Gastrocnemius medialis (tissue), 4 donors: ENCODE results near the gene ATRNL1. TPM values are rescaled to one million over a fixed set of nuclear protein-coding genes. Genes with fewer than 3 reads are reported as not detected.

Source experiments
- ATAC-seq, 2 donors: fragments of 150-250 bp; one replicate each; pipeline ENCODE4 v1.9.1; 2016
- DNase-seq, 2 donors: peaks; one replicate each; pipeline ENCODE4 v3.0.0-alpha.2; 2019
- H3K27ac ChIP-seq, 4 donors: fragments of 200-600 bp; sonication (generic); 1 replicate in 1 of 4; 2 replicates in 3 of 4; pipeline ENCODE4 v1.5.1; 2016 to 2018; ENCODE audit warnings: mild to moderate bottlenecking in 2 of 4, moderate library complexity in 1 of 4
- H3K27me3 ChIP-seq, 3 donors: fragments of 200-600 bp; sonication (generic) in 2 of 3; 1 replicate in 1 of 3; 2 replicates in 2 of 3; pipeline versions ENCODE4 v1.5.1 to v1.6.0; 2016 to 2019; ENCODE audit warnings: mild to moderate bottlenecking in 1 of 3, moderate library complexity in 1 of 3
- H3K36me3 ChIP-seq, 2 donors: fragments of 200-600 bp; sonication (generic) in 1 of 2; one replicate each; pipeline ENCODE4 v1.5.1; 2017 to 2018
- H3K4me1 ChIP-seq, 2 donors: fragments of 200-600 bp; sonication (generic) in 1 of 2; one replicate each; pipeline ENCODE4 v1.5.1; 2016 to 2017; ENCODE audit warnings: mild to moderate bottlenecking in 2 of 2
- H3K4me3 ChIP-seq, 4 donors: fragments of 200-600 bp; sonication (generic) in 3 of 4; 1 replicate in 1 of 4; 2 replicates in 3 of 4; pipeline ENCODE4 v1.5.1; 2016 to 2019; ENCODE audit warnings: mild to moderate bottlenecking in 2 of 4
- H3K9me3 ChIP-seq, 3 donors: fragments of 200-600 bp; sonication (generic) in 2 of 3; 1 replicate in 1 of 3; 2 replicates in 2 of 3; pipeline ENCODE4 v1.5.1; 2016 to 2019
- POLR2A ChIP-seq, 2 donors: fragments of 450-650 bp; IDR thresholded peaks; one replicate each; pipeline ENCODE4 v1.6.1; 2017; ENCODE audit warnings: antibody characterized with exemption in 2 of 2, mild to moderate bottlenecking in 2 of 2, moderate library complexity in 2 of 2
- in situ Hi-C, 4 donors: fragments of 200-750 bp; cut with MboI; loops; one replicate each; pipeline versions ENCODE4 v1.15.0 to v1.8.0; 2017; ENCODE audit warnings: low sequenced_read_pairs in 4 of 4
- intact Hi-C: fragments of 100-400 bp; cut with DNase I; formaldehyde crosslinking; loops from one replicate; pipeline ENCODE4 v1.15.1; 2023; ENCODE audit warnings: low total_unique reads
- total RNA-seq, 4 donors: library from RNA; depleted of rRNA; stranded (reverse); fragments of >200 nt; gene quantifications; one replicate each; pipeline versions ENCODE4 v1.1.0 to v1.2.3, GENCODE V29; 2016
- TF ChIP-seq, protein P1 (sequence below), 5 experiments: fragments of 450-650 bp in 3 of 5; fragments of 200-600 bp in 2 of 5; sonication (generic) in 2 of 5; IDR thresholded peaks in 4 of 5; conservative IDR thresholded peaks in 1 of 5; 1 replicate in 4 of 5; 2 replicates in 1 of 5; pipeline ENCODE4 v1.5.1; 2016 to 2019; ENCODE audit warnings: antibody characterized with exemption in 5 of 5, mild to moderate bottlenecking in 3 of 5, moderate library complexity in 3 of 5

ATRNL1 gene
- total RNA-seq, 4 donors from 2014 or later, result 1.6 to 10.8 (median 3.8) TPM

DNA sequence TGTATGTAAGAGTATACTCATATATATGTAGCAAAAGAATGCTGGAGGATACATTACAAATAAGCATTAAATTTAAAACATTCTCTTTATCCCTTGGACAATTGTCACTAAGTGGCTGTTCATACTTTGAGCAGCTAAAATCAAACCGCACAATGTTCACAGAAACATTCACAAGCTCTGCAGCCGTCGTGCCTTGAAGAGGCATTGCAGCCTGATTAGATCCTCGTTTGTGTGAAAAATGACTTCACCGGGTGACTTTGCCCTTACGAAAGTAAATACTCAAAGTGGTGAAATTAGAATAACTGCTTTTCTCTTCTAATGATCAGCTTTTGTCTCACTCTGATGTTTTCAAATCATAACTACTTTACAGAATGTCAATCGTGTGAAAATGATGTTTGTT, 860.8 kb downstream of the ATRNL1 start:
- H3K27me3 ChIP-seq, result no peaks in the 10 kb centered on the region
- no peaks in the 10 kb centered on the region for H3K9me3 ChIP-seq
- no peaks in the 10 kb centered on the region for H3K4me1 ChIP-seq
- H3K36me3 ChIP-seq, result no peaks in the 10 kb centered on the region
- H3K27ac ChIP-seq, result no peak overlapping the region
- no peak for ATAC-seq
- in situ Hi-C loops (no loop called here), intact Hi-C loops (no loop called here)
- DNase-seq, result no peak
- no peak overlapping the region for H3K4me3 ChIP-seq
- TF ChIP-seq, protein P1, sequence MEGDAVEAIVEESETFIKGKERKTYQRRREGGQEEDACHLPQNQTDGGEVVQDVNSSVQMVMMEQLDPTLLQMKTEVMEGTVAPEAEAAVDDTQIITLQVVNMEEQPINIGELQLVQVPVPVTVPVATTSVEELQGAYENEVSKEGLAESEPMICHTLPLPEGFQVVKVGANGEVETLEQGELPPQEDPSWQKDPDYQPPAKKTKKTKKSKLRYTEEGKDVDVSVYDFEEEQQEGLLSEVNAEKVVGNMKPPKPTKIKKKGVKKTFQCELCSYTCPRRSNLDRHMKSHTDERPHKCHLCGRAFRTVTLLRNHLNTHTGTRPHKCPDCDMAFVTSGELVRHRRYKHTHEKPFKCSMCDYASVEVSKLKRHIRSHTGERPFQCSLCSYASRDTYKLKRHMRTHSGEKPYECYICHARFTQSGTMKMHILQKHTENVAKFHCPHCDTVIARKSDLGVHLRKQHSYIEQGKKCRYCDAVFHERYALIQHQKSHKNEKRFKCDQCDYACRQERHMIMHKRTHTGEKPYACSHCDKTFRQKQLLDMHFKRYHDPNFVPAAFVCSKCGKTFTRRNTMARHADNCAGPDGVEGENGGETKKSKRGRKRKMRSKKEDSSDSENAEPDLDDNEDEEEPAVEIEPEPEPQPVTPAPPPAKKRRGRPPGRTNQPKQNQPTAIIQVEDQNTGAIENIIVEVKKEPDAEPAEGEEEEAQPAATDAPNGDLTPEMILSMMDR (IDR thresholded peaks at IDR 0.05 in 4 of 5, conservative IDR thresholded peaks at IDR 0.05 in 1 of 5), result no peak
- no peak for TF ChIP-seq POLR2A (IDR thresholded peaks at IDR 0.05)

- no peaks in the 10 kb centered on the region for H3K9me3 ChIP-seq
- intact Hi-C loops, result no loop called here
- H3K36me3 ChIP-seq, result no peaks in the 10 kb centered on the region
- TF ChIP-seq, protein P1 (IDR thresholded peaks at IDR 0.05 in 4 of 5, conservative IDR thresholded peaks at IDR 0.05 in 1 of 5), result no peak
- TF ChIP-seq POLR2A (IDR thresholded peaks at IDR 0.05), result no peak
- H3K27me3 ChIP-seq, result no peaks in the 10 kb centered on the region
- no peak for ATAC-seq
- H3K27ac ChIP-seq, result no peak overlapping the region
- H3K4me1 ChIP-seq, result no peaks in the 10 kb centered on the region
- DNase-seq, result no peak
- in situ Hi-C loops, result no loop called here
- H3K4me3 ChIP-seq, result no peak overlapping the region
Measured at GRCh38 chr10:115956225-115957011, 863.3 kb downstream of the ATRNL1 start.

- ATAC-seq (no peak), DNase-seq (no peak)
- Histone ChIP-seq H3K36me3 (no peaks in the 10 kb centered on the region), H3K27me3 (no peaks in the 10 kb centered on the region), H3K27ac (no peak overlapping the region), H3K4me1 (no peaks in the 10 kb centered on the region), H3K4me3 (no peak overlapping the region), H3K9me3 (no peaks in the 10 kb centered on the region)
- intact Hi-C loops, result no loop called here
- in situ Hi-C loops, result no loop called here
- TF ChIP-seq, protein P1 (IDR thresholded peaks at IDR 0.05 in 4 of 5, conservative IDR thresholded peaks at IDR 0.05 in 1 of 5), result no peak
- no peak for TF ChIP-seq POLR2A (IDR thresholded peaks at IDR 0.05)
Measured at GRCh38 chr10:115957012-115957399, 863.8 kb downstream of the ATRNL1 start.

GRCh38 chr10:115957786-115958442, 864.7 kb downstream of the ATRNL1 start:
- H3K4me3 ChIP-seq, result no peak overlapping the region
- ATAC-seq (no peak), DNase-seq (no peak)
- H3K36me3 ChIP-seq, result no peaks in the 10 kb centered on the region
- no peaks in the 10 kb centered on the region for H3K4me1 ChIP-seq
- H3K9me3 ChIP-seq, result no peaks in the 10 kb centered on the region
- TF ChIP-seq, protein P1 (IDR thresholded peaks at IDR 0.05 in 4 of 5, conservative IDR thresholded peaks at IDR 0.05 in 1 of 5), result no peak
- no peak for TF ChIP-seq POLR2A (IDR thresholded peaks at IDR 0.05)
- intact Hi-C loops, result no loop called here
- H3K27me3 ChIP-seq, result no peaks in the 10 kb centered on the region
- no peak overlapping the region for H3K27ac ChIP-seq
- in situ Hi-C loops, result no loop called here
